ENCODE measurements around the gene IGFL4.

The IGFL4 gene

DNA sequence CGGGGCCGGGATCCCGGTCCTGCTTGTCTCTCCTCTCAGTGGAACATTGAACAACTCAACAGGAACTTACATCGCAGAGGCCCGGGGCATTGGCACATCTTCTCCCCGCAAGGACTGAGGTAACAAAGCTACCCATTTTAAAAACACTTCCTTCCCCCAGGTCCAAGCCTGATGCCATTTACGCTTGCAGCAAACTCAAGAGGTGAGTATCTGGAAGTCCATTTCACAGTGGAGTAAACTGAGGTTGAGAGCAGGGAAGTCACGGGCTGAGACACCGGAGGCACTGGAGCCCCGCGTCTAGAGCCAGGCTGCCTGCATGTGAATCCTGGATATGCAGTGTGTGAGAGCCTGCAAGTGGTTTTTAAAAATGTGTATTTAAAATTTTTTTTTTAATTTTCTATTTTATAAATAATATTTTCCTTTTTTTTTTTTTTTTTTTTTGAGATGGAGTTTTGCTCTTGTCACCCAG is 17.5 kb downstream of the IGFL4 start:
- DNase-seq (ENCODE audit: low spot score), result no peak
- TF ChIP-seq, protein P1, sequence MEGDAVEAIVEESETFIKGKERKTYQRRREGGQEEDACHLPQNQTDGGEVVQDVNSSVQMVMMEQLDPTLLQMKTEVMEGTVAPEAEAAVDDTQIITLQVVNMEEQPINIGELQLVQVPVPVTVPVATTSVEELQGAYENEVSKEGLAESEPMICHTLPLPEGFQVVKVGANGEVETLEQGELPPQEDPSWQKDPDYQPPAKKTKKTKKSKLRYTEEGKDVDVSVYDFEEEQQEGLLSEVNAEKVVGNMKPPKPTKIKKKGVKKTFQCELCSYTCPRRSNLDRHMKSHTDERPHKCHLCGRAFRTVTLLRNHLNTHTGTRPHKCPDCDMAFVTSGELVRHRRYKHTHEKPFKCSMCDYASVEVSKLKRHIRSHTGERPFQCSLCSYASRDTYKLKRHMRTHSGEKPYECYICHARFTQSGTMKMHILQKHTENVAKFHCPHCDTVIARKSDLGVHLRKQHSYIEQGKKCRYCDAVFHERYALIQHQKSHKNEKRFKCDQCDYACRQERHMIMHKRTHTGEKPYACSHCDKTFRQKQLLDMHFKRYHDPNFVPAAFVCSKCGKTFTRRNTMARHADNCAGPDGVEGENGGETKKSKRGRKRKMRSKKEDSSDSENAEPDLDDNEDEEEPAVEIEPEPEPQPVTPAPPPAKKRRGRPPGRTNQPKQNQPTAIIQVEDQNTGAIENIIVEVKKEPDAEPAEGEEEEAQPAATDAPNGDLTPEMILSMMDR (IDR thresholded peaks at IDR 0.05; ENCODE audit: borderline replicate concordance, control extremely low read depth, extremely low read depth, insufficient read depth, missing control alignments), result no peak
- in situ Hi-C loops (cut with MboI; ENCODE audit: low sequenced_read_pairs, unreplicated experiment), result loop anchor here (10.0 kb wide), 1 partner anchor 241 kb away; no protein-coding TSS in a partner anchor

GRCh38 chr19:46022431-46023310 is 18.1 kb downstream of the IGFL4 start, which contains the start of gene PGLYRP1:
TSS of gene PGLYRP1 (minus strand) at chr19:46023053. CDS start at chr19:46023021, 32 bp downstream.
- TF ChIP-seq, protein P1 (IDR thresholded peaks at IDR 0.05; ENCODE audit: borderline replicate concordance, control extremely low read depth, extremely low read depth, insufficient read depth, missing control alignments), result no peak
- DNase-seq (ENCODE audit: low spot score), result no peak
- in situ Hi-C loops (cut with MboI; ENCODE audit: low sequenced_read_pairs, unreplicated experiment), result loop anchor here (10.0 kb wide), 1 partner anchor 242 kb away; no protein-coding TSS in a partner anchor

- DNase-seq (ENCODE audit: low spot score), result no peak
- TF ChIP-seq, protein P1 (IDR thresholded peaks at IDR 0.05; ENCODE audit: borderline replicate concordance, control extremely low read depth, extremely low read depth, insufficient read depth, missing control alignments), result no peak
- in situ Hi-C loops (cut with MboI; ENCODE audit: low sequenced_read_pairs, unreplicated experiment), result loop anchor here (10.0 kb wide), 1 partner anchor 243 kb away; no protein-coding TSS in a partner anchor
These were observed 18.8 kb downstream of the IGFL4 start for GRCh38 chr19:46022061-46022430.

DNA sequence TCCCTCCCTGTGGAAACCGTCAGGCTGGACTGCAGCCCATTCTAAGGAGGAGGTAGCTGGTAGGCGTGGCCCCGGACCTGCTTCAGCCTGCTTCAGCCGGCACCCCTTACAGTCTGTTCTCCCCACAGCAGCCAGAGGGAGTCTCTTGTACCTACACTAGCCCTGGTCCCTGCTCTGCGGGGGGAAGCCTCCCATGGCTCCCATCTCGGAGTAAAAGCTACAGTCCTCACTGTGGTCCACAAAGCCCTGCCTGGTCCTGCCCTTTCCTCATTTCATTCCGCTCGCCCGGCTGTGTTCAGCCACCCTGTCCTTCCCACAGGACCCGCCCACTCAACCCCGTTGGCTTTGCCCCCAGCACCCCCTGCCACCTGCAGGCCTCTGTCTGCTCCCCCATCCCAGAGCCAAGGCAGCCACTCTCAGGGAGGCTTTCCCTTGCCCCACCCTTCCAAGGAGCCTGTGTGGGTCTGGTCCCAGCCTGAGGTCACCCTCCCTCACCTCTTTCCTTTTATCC is 19.2 kb downstream of the IGFL4 start:
- in situ Hi-C loops (cut with MboI; ENCODE audit: low sequenced_read_pairs, unreplicated experiment), result loop anchor here (10.0 kb wide), 1 partner anchor 243 kb away; no protein-coding TSS in a partner anchor
- DNase-seq (ENCODE audit: low spot score), result no peak
- TF ChIP-seq, protein P1 (IDR thresholded peaks at IDR 0.05; ENCODE audit: borderline replicate concordance, control extremely low read depth, extremely low read depth, insufficient read depth, missing control alignments), result no peak

DNA sequence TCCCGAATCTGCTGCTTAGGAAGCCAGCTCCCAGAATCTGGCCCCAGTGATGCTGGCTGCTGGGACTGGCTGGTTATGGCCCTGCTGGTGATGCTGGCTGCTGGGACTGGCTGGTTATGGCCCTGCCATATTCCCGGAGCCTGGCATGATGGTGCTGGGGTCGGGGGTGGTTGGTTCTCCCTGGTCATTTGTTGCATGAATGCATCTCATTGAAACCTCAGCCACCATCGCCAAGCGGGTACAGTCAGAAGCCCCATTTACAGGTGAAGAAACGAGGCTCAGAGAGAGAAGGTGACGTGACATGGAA is 20.0 kb downstream of the IGFL4 start:
- TF ChIP-seq, protein P1 (IDR thresholded peaks at IDR 0.05; ENCODE audit: borderline replicate concordance, control extremely low read depth, extremely low read depth, insufficient read depth, missing control alignments), result no peak
- in situ Hi-C loops (cut with MboI; ENCODE audit: low sequenced_read_pairs, unreplicated experiment), result loop anchor here (10.0 kb wide), 1 partner anchor 244 kb away; no protein-coding TSS in a partner anchor
- no peak for DNase-seq (ENCODE audit: low spot score)

GRCh38 chr19:46019270-46019669 is 21.5 kb downstream of the IGFL4 start:
- in situ Hi-C loops (cut with MboI; ENCODE audit: low sequenced_read_pairs, unreplicated experiment), result no loop called here
- TF ChIP-seq, protein P1 (IDR thresholded peaks at IDR 0.05; ENCODE audit: borderline replicate concordance, control extremely low read depth, extremely low read depth, insufficient read depth, missing control alignments), result no peak
- DNase-seq (ENCODE audit: low spot score), result no peak
